HepG2 (cell line): Measurements from ENCODE around the gene SRCIN1. TPM values are rescaled to one million over a fixed set of nuclear protein-coding genes. Genes with fewer than 3 reads are reported as not detected.
A peak's percentile ranks its signal among the peaks of the same experiment; 100 is the strongest.

Experiments
- ATAC-seq: fragments of 200-7000 bp; cut with Tn5 transposase; 3 replicates; pipeline ENCODE4 v1.9.1; 2020; ENCODE audit warnings: mild to moderate bottlenecking, moderate library complexity
- BruUV-seq: library from RNA; stranded (reverse); fragments of 400-500 nt; replicated peaks from 2 replicates; lab custom pipeline; 2021; lab: Mats Ljungman, UMichigan
- CTCF ChIA-PET: fragments of 300-600 bp; formaldehyde crosslinking; extraction: SDS; loops from one replicate; lab custom pipeline; 2021; ENCODE audit warnings: low total read pairs, inconsistent platforms, low intra/inter-chr PET ratio; lab: Yijun Ruan, JAX
- POLR2A ChIA-PET: fragments of 350-600 bp; sonication (Branson Sonifier 250); formaldehyde crosslinking; loops from one replicate; lab custom pipeline; 2020; ENCODE audit warnings: antibody characterized with exemption, inconsistent platforms; lab: Yijun Ruan, JAX
- DNase-seq: peaks from one replicate; pipeline ENCODE4 v3.0.0-alpha.2; 2015; ENCODE audit warnings: low spot score
- FAIRE-seq: peaks from 3 replicates; lab custom pipeline; 2011; peaks lifted over from hg19 to GRCh38; lab: Jason Lieb, UNC
- H2AFZ ChIP-seq: one replicate; pipeline ENCODE4 v1.6.1; 2011; ENCODE audit warnings: low read length, inconsistent platforms
- H3K27ac ChIP-seq: fragments of 300-600 bp; 3 replicates; pipeline ENCODE4 v1.8.0; 2011; ENCODE audit warnings: mixed run types, mild to moderate bottlenecking, mixed read lengths, low read length, inconsistent platforms; ENCODE audit not compliant: insufficient read depth; ENCODE audit errors: extremely low read length
- H3K27me3 ChIP-seq, 2 experiments: fragments of 200-600 bp in 1 of 2; 2 replicates in 1 of 2; 3 replicates in 1 of 2; pipeline versions ENCODE4 v1.6.0 to v1.8.0; 2011; ENCODE audit warnings: low read length in 2 of 2, mild to moderate bottlenecking in 2 of 2, moderate library complexity in 2 of 2, inconsistent platforms in 1 of 2; ENCODE audit not compliant: insufficient read depth in 2 of 2, control insufficient read depth in 1 of 2
- H3K36me3 ChIP-seq, 2 experiments: fragments of 200-600 bp in 1 of 2; replicated peaks in 1 of 2; 2 replicates in 1 of 2; 3 replicates in 1 of 2; pipeline versions ENCODE4 v1.5.1 to v1.8.0; 2011; ENCODE audit warnings: low read length in 2 of 2, inconsistent platforms in 1 of 2; ENCODE audit not compliant: insufficient read depth in 2 of 2, control insufficient read depth in 1 of 2
- H3K4me1 ChIP-seq: 2 replicates; pipeline ENCODE4 v1.5.1; 2012; ENCODE audit warnings: low read length, inconsistent platforms; ENCODE audit not compliant: insufficient read depth
- H3K4me2 ChIP-seq: 2 replicates; pipeline ENCODE4 v1.6.0; 2011; ENCODE audit warnings: low read depth, low read length, inconsistent platforms
- H3K4me3 ChIP-seq, 3 experiments: fragments of 200-600 bp in 1 of 3; sonication (generic), shearing (Covaris generic) in 1 of 3; replicated peaks in 1 of 3; 2 replicates each; pipeline ENCODE4 v1.5.1; 2011 to 2016; ENCODE audit warnings: low read length in 3 of 3, inconsistent platforms in 2 of 3, low read depth in 2 of 3, mild to moderate bottlenecking in 2 of 3, control low read depth in 1 of 3, mixed read lengths in 1 of 3; ENCODE audit not compliant: insufficient read depth in 1 of 3
- H3K79me2 ChIP-seq: one replicate; pipeline ENCODE4 v1.6.1; 2011; ENCODE audit warnings: low read length, inconsistent platforms; ENCODE audit not compliant: insufficient read depth
- H3K9ac ChIP-seq: 2 replicates; pipeline ENCODE4 v1.6.0; 2011; ENCODE audit warnings: mild to moderate bottlenecking, low read depth, low read length, inconsistent platforms; ENCODE audit not compliant: insufficient read depth
- H3K9me3 ChIP-seq: 2 replicates; pipeline ENCODE4 v1.5.1; 2012; ENCODE audit warnings: mild to moderate bottlenecking, low read length
- H4K20me1 ChIP-seq: 2 replicates; pipeline ENCODE4 v1.6.0; 2011; ENCODE audit warnings: inconsistent platforms, mild to moderate bottlenecking, low read length, moderate library complexity; ENCODE audit not compliant: insufficient read depth
- FOXK1 ChIP-seq: sonication (generic); formaldehyde crosslinking; IDR thresholded peaks from 2 replicates; pipeline ENCODE4 v1.4.0; 2020; ENCODE audit warnings: low read depth, missing genetic modification reagents, borderline replicate concordance
- MAZ ChIP-seq, 2 experiments: sonication (generic) in 1 of 2; formaldehyde crosslinking in 1 of 2; IDR thresholded peaks; 2 replicates each; pipeline versions ENCODE4 v1.5.0 to v1.6.1; 2012 to 2020; ENCODE audit warnings: low read depth in 2 of 2, mild to moderate bottlenecking in 2 of 2, borderline replicate concordance in 1 of 2, improper control_type of control experiment in 1 of 2, low read length in 1 of 2, missing genetic modification reagents in 1 of 2, moderate library complexity in 1 of 2
- NCOA1 ChIP-seq: sonication (generic); formaldehyde crosslinking; IDR thresholded peaks from 2 replicates; pipeline ENCODE4 v1.9.0; 2021; ENCODE audit warnings: missing genetic modification reagents
- PAX8 ChIP-seq: sonication (generic); formaldehyde crosslinking; IDR thresholded peaks from 2 replicates; pipeline ENCODE4 v1.8.0; 2022; ENCODE audit warnings: mild to moderate bottlenecking, missing genetic modification reagents, borderline replicate concordance
- PHF21A ChIP-seq: sonication (generic); formaldehyde crosslinking; IDR thresholded peaks from 2 replicates; pipeline ENCODE4 v1.5.0; 2020; ENCODE audit warnings: mild to moderate bottlenecking, missing genetic modification reagents
- PHF8 ChIP-seq: sonication (generic); formaldehyde crosslinking; IDR thresholded peaks from 2 replicates; pipeline ENCODE4 v1.5.0; 2020; ENCODE audit warnings: missing genetic modification reagents
- XRCC5 ChIP-seq: fragments of 200-400 bp; formaldehyde crosslinking; optimal IDR thresholded peaks from 2 replicates; pipeline ENCODE3; 2017; ENCODE audit warnings: mild to moderate bottlenecking, low read length
- ZNF557 ChIP-seq: sonication (generic); formaldehyde crosslinking; IDR thresholded peaks from 2 replicates; pipeline ENCODE4 v1.4.0; 2020; ENCODE audit warnings: missing genetic modification reagents
- ZSCAN29 ChIP-seq: sonication (generic); formaldehyde crosslinking; conservative IDR thresholded peaks from 2 replicates; pipeline ENCODE4 v1.4.0; 2020; ENCODE audit warnings: mild to moderate bottlenecking, missing genetic modification reagents
- WGBS: methylation state at CpG from one replicate; pipeline ENCODE4 v1.1.6; 2017; ENCODE audit warnings: low lambda C conversion rate; 5-methylcytosine and 5-hydroxymethylcytosine counted together
- in situ Hi-C: cut with HindIII; loops from 2 replicates; pipeline ENCODE4 v1.10.0; 2017; ENCODE audit warnings: low pct_unique_long_range_greater_than_20kb; ENCODE audit not compliant: extremely low pct_ligation_motif_present
- intact Hi-C: fragments of 100-400 bp; cut with micrococcal nuclease; formaldehyde crosslinking; loops from one replicate; pipeline ENCODE4 v1.10.0; 2022; ENCODE audit not compliant: unreplicated experiment
- polyA plus RNA-seq, 8 experiments: library from polyadenylated mRNA; depleted of rRNA in 3 of 8; stranded (reverse) in 7 of 8; unstranded in 1 of 8; fragments of >200 nt; fragmentation: Illumina TruSeq in 4 of 8; extraction: Trizol in 4 of 8; gene quantifications; 2 replicates each; pipeline versions ENCODE4 v1.2.1 to v1.2.3, GENCODE V29; 2011 to 2016; ENCODE audit warnings: low read depth in 4 of 8, missing spikeins in 1 of 8, mixed read lengths in 1 of 8; ENCODE audit not compliant: insufficient read depth in 1 of 8
- total RNA-seq, 5 experiments: library from RNA; depleted of rRNA; stranded (reverse); fragments of >200 nt; fragmentation: Illumina TruSeq; extraction: Trizol; gene quantifications; 2 replicates each; pipeline ENCODE4 v1.2.3, GENCODE V29; 2016; ENCODE audit warnings: low read depth in 1 of 5
- TF ChIP-seq, protein P1 (sequence below): sonication (generic); formaldehyde crosslinking; IDR thresholded peaks from 2 replicates; pipeline ENCODE4 v1.4.0; 2020; ENCODE audit warnings: mild to moderate bottlenecking, missing genetic modification reagents
- TF ChIP-seq, protein P2 (sequence below): sonication (generic); formaldehyde crosslinking; IDR thresholded peaks from 2 replicates; pipeline ENCODE4 v1.4.0; 2020; ENCODE audit warnings: missing genetic modification reagents
- TF ChIP-seq, protein P3 (sequence below): sonication (generic); formaldehyde crosslinking; IDR thresholded peaks from 2 replicates; pipeline ENCODE4 v1.4.0; 2020; ENCODE audit warnings: low read depth, missing genetic modification reagents

The SRCIN1 gene
- total and polyA plus RNA-seq, 2 of the 13 experiments (the other 11 are each of a cell fraction or from before 2014, with no cell fraction given): 1.2 to 9.6 TPM

DNA sequence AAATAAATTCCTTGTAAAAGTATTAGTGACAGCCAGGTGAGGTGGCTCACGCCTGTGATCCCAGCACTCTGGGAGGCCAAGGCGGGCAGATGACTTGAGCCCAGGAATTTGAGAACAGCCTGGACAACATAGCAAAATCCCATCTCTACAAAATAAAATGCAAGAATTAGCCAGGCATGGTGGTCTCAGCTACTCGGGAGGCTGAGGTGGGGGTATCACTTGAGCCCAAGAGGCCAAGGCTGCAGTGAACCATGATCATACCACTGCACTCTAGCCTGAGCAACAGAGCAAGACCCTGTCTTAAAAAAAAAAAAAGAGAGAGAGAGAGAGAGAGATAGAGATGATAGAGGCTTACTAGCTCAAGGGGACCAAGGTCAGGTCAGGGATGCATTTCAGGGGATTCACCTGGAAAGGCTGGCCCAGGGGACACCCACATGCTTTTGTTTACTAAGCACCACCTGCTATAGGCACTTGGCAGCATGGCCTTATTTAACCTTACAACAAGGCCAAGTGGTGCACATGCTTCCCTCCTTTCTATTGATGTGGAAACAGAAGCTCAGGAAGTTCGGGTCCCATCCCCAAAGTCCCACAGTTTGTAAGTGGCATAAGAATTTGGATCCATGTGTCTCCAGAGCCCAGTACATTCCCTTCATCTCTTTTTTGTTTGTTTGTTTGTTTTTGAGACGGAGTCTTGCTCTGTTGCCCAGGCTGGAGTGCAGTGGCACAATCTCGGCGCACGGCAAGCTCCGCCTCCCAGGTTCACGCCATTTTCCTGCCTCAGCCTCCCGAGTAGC, 12.4 kb upstream of the SRCIN1 start (continued):
- TF ChIP-seq FOXK1 (CRISPR knock-in tag) (peak; percentile 74; the same call in 1 of the 2 replicates), NCOA1 (CRISPR knock-in tag) (no peak), MAZ (IDR thresholded peaks at IDR 0.05; ENCODE audit: borderline replicate concordance, low read depth, low read length) (no peak), MAZ (CRISPR knock-in tag; IDR thresholded peaks at IDR 0.05; ENCODE audit: low read depth) (0 out of 2 replicates have a peak, but pooled peaks have one; percentile 58), ZNF557 (CRISPR knock-in tag) (no peak), ZSCAN29 (no peak; the same call in 1 of the 2 replicates)
- TF ChIP-seq, protein P1, sequence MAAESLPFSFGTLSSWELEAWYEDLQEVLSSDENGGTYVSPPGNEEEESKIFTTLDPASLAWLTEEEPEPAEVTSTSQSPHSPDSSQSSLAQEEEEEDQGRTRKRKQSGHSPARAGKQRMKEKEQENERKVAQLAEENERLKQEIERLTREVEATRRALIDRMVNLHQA (CRISPR knock-in tag): no peak

DNA sequence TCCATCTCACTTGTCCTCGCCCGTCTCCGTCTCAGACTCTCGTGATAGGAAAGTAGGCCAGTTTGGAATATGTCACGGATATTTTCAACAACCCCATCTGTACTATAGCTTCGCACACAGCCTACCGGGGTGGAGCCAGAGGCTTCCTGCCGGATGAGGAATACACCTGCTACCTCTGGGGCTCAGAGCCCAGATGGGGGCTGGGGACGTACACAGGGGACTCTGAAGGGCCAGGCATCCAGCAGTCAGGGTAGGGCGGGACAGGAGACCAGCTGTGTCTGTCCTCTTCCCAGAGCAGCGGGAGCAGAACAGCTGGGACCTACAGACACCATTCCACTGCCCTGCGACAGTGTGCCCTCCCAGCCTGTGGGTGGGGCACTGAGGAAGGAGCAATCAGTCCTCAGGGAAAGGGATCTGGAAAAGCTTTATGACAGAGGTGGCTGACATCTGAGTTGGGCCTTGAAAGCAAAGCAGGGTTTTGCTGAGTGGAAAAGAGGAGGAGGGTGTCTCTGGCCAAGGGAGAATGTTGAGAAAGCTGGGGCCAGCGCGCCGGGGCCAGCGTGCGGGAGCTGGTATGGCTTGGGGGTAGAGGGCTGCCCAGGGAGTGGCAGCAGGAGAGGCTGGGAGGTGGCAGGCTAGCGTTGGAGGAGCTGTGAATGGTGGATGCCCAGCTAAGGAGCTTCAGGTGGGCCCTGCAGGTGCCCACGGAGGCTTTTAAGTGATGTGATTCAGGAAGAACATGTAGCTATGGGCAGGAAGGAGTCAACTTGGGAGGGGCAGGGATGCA, 11.5 kb upstream of the SRCIN1 start:
- WGBS: 92% methylated on average over 19 of the region's 19 CpGs
- FAIRE-seq (no peak), DNase-seq (no peak), ATAC-seq (no peak)
- H4K20me1 ChIP-seq: no peaks in the 10 kb centered on the region
- peak overlapping the region; percentile 95 for H3K27ac ChIP-seq
- ChIA-PET POLR2A (interaction anchor here (0.9 to 9.0 kb wide), 6 partner anchors 11 to 537 kb away, joined by 3 to 291 read pairs (median 6); partner anchors contain the start of gene SRCIN1), CTCF (no interaction called here)
- peaks cover 100% of the 10 kb centered on the region for H3K4me1 ChIP-seq
- H3K27me3 ChIP-seq: no peaks in the 10 kb centered on the region
- BruUV-seq: no TSS peak
- H3K4me2 ChIP-seq: no peak overlapping the region
- H3K9me3 ChIP-seq: no peaks in the 10 kb centered on the region
- no peaks in the 10 kb centered on the region for H3K36me3 ChIP-seq
- no peak overlapping the region for H3K4me3 ChIP-seq
- H2AFZ ChIP-seq: no peak overlapping the region
- H3K9ac ChIP-seq: peak overlapping the region; percentile 35; the same call in 1 of the 2 replicates
- in situ Hi-C loops (no loop called here), intact Hi-C loops (no loop called here)
- peaks cover 2% of the 10 kb centered on the region for H3K79me2 ChIP-seq
- TF ChIP-seq, protein P2, sequence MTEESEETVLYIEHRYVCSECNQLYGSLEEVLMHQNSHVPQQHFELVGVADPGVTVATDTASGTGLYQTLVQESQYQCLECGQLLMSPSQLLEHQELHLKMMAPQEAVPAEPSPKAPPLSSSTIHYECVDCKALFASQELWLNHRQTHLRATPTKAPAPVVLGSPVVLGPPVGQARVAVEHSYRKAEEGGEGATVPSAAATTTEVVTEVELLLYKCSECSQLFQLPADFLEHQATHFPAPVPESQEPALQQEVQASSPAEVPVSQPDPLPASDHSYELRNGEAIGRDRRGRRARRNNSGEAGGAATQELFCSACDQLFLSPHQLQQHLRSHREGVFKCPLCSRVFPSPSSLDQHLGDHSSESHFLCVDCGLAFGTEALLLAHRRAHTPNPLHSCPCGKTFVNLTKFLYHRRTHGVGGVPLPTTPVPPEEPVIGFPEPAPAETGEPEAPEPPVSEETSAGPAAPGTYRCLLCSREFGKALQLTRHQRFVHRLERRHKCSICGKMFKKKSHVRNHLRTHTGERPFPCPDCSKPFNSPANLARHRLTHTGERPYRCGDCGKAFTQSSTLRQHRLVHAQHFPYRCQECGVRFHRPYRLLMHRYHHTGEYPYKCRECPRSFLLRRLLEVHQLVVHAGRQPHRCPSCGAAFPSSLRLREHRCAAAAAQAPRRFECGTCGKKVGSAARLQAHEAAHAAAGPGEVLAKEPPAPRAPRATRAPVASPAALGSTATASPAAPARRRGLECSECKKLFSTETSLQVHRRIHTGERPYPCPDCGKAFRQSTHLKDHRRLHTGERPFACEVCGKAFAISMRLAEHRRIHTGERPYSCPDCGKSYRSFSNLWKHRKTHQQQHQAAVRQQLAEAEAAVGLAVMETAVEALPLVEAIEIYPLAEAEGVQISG (CRISPR knock-in tag): peak; percentile 68
- TF ChIP-seq, protein P3, sequence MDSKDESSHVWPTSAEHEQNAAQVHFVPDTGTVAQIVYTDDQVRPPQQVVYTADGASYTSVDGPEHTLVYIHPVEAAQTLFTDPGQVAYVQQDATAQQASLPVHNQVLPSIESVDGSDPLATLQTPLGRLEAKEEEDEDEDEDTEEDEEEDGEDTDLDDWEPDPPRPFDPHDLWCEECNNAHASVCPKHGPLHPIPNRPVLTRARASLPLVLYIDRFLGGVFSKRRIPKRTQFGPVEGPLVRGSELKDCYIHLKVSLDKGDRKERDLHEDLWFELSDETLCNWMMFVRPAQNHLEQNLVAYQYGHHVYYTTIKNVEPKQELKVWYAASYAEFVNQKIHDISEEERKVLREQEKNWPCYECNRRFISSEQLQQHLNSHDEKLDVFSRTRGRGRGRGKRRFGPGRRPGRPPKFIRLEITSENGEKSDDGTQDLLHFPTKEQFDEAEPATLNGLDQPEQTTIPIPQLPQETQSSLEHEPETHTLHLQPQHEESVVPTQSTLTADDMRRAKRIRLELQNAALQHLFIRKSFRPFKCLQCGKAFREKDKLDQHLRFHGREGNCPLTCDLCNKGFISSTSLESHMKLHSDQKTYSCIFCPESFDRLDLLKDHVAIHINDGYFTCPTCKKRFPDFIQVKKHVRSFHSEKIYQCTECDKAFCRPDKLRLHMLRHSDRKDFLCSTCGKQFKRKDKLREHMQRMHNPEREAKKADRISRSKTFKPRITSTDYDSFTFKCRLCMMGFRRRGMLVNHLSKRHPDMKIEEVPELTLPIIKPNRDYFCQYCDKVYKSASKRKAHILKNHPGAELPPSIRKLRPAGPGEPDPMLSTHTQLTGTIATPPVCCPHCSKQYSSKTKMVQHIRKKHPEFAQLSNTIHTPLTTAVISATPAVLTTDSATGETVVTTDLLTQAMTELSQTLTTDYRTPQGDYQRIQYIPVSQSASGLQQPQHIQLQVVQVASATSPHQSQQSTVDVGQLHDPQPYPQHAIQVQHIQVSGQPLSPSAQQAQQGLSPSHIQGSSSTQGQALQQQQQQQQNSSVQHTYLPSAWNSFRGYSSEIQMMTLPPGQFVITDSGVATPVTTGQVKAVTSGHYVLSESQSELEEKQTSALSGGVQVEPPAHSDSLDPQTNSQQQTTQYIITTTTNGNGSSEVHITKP: no peak
- TF ChIP-seq PAX8 (no peak), PHF8 (no peak; the same call in 1 of the 2 replicates), XRCC5 (no peak), PHF21A (CRISPR knock-in tag) (no peak)
